ENCODE results near the gene HHAT.

HHAT gene

DNA sequence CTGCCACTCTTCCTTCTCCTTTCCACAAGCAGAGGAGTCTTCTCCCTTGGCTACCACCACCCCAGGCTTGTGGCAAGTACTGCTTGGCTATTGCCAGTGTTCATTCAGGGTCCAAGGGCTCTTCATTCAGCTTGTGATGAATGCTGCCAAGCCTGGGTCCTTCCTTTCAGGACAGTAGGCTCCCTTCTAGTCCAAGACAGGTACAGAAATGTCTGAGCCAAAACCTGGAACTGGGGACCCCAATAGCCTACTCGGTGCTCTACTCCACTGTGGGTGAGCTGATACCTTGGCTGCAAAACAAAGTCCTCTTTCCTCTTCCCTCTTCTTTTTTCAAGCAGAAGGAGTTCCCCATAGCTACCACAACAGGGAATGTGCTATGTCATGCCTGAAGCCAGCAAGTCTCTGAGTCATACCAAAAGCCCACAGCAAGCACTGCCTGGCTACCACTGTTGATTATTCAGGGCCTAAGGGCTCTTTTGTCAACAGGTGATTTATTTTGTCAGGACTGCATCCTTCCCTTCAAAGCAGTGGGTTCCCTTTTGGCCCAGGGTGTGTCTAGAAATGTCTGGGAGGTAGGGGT, 268.9 kb downstream of the HHAT start:
- no peak for DNase-seq (ENCODE audit: low read depth in 2 of 2)

DNA sequence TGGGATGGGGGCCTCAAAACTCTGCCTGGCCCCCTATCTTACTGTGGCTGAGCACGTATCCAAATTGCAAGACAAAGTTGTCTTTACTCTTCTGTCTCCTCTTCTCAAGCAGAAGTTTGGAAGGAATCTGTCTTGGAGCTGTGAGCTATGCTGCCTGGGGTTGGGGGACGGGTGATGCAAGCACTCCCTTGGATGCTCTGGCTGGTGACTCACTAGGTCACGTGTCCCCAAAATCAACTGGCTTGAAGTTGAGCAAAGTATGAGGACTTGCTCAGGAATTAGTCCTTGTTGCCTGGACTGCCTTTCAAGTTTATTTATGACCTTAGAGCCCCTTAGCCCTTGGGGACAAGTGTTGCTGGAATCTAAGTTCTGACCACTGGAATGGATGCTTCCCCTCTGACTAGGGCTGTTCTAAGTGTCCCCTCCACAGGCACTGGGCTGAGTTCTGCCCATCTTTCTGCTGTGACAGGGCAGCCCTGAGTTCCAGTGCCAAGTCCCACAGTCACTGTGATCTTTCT, 269.5 kb downstream of the HHAT start:
- no peak for DNase-seq (ENCODE audit: low read depth in 2 of 2)

DNA sequence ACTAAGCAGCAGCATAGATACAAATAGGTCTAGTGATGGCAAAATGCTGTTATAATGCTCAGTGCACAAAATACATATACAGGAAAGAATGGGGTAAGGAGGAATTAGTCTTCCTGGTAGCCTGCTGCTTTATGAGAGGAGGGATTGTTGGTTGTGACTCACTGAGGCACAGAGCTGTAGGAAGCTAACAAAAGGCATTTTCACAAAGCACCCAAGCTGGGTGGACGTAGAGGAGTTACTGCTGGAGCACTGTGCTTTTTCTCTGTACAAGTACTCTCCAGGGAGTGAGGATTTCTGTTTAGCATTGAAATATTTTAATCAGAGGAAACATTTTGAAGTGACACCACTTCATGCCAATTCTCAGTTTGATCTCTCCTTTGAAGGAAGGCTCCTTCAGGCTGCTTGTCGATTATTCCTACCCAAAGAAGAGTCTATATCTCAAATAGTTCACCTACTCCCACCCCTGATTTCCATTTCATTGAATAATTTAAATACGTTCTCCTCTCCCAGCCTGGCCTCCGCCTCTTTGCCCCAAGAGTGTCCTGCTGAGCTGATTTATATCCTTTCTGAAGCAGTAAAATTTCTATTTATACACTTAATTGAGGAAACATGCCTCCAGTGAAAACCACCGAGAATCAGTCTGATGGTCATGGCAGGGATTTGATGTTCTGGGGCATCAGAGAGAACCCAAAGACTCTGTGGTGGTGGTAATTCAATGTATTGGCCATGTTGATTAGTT, 271.9 kb downstream of the HHAT start:
- no peak for DNase-seq (ENCODE audit: low read depth in 2 of 2)

DNA sequence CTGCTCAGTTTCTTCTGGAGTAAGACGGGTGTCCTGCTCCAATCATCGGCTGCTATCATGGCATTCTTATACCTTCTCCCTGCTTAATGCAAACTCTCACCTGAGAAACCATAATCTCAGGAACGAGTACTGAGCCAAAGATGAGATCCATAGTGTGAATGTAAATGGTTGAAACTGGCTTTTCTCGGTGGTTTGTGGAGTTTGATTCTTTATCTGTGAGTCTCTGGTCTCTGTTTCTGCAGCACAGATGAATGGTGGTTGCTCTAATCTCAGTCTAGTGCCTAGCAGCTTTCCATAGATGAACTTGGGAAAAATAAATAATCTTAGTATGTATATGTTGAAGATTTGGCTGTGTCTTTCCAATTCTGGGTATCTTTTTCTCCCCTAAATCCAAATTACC, 274.4 kb downstream of the HHAT start:
- no peak for DNase-seq (ENCODE audit: low read depth in 2 of 2)

DNA sequence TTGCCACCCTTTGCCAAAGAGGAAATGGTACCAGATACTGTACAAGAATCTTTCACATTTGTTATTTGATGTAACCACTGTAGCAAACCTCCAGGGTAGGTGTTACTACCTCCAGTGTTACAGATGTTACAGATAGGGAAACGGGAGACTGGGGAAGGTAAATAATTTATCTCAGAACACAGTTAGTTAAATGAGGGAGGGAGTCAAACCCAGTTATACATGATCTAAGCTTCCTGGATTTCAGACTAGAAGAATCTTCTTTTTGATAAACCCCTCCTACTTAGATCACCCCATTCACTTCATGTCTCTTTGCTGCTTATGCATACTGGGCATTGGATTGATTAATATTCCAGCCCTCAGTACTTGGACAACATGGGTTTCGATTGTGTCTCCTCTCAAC, 276.4 kb downstream of the HHAT start:
- no peak for DNase-seq (ENCODE audit: low read depth in 2 of 2)

DNA sequence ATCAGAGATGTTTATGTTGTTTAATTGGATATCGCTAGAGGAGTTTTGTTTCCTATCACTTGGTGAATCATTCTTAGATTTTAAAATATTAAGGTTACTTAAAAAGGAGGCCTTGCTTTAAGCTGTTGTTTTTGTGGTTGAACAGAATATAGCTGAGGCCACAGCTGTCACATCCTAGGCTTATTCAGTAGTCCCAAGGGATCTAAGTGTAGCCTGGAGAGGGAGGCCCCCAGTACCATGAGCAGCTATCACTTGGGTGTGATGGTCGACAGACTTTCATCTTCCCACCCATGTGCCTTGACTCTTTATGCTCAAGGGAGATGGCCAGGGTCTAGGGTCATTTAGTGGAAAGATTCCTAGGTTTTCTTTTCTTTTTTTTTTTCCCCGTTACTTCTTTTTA, 278.7 kb downstream of the HHAT start:
- DNase-seq (ENCODE audit: low read depth in 2 of 2) = no peak

DNA sequence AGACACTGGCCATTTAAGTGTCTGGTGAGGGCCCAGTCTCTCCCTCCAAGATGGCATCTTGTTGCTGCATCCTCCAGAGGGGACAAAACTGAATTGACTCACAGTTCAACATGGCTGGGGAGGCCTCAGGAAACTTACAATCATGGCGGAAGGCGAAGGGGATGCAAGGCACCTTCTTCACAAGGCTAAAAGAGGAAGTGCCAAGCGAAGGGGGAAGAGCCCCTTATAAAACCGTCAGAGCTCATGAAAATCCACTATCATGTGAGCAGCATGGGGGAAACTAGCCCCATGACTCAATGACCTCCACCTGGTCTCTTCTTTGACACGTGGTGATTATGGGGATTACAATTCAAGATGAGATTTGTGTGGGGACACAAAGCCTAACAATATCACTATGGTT, 280.1 kb downstream of the HHAT start:
- DNase-seq (ENCODE audit: low read depth in 2 of 2) = no peak

DNA sequence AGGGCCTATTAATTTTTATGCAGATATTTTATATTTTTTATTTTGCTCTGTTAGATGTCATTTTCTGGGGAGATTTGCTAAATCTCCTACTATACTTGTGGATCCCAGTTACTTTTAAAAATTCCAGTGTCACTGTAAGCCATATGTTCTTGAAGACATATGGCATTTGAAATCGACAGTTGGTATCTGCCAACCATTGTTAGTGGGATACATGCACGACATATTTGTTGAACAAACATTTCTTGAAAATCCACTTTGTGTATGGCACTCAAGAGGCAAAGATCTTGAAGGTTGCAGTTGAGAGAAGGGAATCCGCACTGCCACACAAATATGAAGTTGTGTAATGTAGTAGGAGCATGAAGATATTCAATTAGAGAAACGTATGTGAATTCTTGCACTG, 287.7 kb downstream of the HHAT start:
- no peak for DNase-seq (ENCODE audit: low read depth in 2 of 2)

DNA sequence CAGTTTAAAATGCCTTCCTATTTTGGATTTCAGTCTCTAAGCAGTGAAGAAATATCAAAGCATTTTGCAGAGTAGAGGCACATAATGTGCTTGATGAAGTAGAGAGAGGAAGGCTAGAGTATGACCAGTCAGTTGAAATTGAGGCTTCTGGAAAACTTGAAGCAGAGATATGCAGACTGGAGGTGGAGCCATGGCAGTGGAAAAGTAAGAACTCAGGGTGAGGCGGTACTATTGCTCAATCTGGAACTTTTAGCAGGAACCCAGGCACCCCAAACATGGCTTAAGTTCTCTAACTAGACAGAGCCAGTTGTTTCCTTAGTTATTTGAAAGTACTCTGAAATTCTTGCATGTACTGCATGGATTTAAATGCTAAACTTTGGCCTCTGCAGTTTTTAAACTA, 288.6 kb downstream of the HHAT start:
- DNase-seq (ENCODE audit: low read depth in 2 of 2) = no peak

DNA sequence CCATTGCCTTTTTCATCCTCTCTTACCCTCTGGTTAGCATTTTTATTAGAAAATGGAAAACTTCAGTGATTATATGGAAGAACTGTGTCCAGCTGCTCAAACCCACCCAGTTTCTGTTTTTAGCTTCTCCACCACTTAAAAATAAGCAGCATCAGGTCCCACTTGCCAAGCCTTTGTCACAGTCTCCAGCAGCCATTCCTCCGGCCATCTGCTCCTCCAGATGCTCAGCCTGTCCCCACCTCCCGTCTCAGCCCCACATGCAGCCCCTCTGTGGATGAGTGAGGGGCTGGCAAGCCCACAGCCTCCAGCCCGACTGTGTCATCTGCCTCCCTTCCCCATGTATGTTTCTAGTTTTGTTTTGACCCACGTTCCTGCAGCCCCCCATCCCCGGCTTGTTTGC, 289.7 kb downstream of the HHAT start:
- no peak for DNase-seq (ENCODE audit: low read depth in 2 of 2)

DNA sequence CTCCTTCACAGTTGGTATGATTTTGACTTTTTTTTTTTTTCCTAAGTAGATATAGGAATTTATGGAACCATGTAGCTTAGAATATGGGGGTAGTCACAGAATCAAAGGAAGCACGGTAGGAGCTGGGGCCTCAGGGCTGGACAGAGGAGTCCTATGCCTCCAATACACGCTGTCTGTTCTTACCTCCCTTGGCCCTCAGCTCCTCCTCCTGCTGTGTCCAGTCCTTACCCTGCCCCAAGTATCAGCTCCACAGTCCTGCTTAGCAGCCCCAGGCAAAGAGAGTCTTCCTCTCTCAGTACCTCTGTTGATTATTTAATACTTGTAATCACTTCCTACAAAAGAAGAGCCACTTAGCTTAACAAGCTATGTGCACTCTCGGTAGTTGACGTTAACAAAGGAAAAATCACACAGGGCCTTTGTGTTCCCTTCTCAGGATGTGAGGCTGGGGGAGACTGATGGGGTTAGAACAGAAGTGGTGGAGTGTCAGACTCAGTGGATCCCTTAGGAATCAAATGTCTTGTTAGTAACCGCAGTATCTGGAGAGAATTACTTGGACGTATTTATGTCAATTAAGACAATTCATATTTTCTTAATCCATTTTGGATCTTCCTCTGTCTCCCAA, 292.3 kb downstream of the HHAT start:
- DNase-seq (ENCODE audit: low read depth in 2 of 2) = no peak

DNA sequence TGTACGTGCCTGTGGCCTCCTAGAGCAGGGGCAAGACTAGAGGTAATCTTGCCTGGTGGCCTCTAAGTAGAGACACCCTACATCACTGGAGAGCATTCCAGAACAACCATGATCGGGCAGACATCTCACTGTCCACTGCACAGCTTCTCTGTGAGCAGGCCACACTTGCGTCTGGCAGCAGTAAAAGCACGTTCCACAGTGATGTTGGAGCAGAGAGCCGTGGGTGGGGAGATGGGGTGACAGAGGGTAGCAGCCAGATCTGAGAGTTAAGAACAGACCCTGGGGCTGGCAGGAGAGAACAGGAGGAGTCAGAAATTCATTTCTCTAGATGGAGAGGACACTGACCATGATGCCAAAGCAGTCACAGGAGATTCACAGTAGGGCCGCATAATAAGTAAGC, 293.0 kb downstream of the HHAT start:
- no peak for DNase-seq (ENCODE audit: low read depth in 2 of 2)

DNA sequence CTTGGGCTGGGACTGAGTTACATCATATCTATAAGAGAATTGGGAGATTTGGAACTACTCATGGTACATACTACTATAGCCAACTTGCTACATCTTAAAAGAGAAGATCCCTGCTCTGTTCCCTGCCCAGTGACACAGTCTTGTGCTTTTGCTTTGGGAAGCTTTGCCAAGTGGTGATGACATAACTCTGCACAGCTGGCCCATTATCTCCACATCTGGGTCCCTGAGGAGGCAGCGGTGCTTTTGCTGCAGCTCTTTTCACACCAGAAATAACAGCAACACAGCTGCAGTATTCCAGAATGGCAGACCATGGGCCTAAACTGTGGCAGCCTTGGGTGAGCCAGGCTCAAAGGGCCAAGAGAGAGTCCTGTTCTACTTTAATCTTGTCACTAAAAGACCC, 296.0 kb downstream of the HHAT start:
- DNase-seq (ENCODE audit: low read depth in 2 of 2) = no peak

DNA sequence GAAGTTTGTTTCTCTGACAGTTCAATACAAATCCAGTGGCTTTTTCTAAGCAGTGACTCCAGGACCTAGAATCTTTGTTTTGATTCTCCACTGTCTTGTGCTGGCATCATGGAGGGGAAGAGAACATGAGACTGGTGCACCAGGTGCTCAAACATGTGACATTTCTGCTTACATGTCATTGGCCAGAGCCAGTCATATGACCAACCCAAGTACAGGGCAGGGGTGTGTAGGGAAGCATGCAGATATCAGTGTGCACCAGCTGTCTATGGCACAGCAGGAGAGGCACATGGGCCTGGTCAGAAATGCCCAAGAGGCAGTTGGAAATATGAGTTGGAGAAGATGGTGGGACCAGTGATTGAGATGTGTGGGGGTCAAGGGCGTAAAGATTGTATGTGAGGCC, 297.0 kb downstream of the HHAT start:
- no peak for DNase-seq (ENCODE audit: low read depth in 2 of 2)

DNA sequence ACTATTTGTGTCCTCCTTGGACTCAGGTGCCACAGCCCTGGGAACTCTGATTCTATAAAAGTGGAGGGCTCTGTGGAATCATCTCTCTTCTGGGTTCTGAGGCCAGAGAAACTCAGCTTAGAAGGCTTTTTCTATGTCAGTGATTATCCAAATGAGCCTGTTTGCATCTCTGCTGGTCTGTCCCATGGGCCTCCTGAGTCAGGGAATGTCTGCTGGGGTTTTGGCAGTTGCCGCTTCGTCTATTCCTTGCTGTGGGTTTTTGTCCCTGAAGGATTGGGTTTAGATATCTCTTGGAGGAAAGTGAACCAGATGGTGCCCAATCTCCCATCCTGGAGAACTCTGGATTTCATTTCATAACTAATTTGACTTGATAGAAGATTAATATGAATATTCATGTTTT, 297.6 kb downstream of the HHAT start:
- DNase-seq (ENCODE audit: low read depth in 2 of 2) = no peak

DNA sequence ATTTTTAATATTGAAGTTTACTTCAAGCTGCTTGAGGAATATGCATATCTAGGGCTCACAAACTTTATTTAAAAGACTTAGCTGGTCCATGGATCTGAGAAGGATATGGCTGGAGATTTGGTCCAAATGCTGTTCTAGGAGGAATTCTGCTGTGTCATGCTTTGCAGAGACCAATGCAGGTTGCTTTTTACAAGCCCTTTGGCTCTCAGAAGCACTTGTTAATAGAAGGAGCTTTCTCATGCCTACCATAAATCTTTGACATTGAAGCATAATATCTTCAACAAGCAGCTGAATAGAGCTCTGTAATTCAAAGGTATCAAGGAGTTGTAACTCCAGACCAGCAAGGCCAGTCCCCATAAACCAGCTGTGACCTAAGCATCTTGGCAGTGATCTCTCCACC, 299.1 kb downstream of the HHAT start:
- DNase-seq (ENCODE audit: low read depth in 2 of 2) = no peak

DNA sequence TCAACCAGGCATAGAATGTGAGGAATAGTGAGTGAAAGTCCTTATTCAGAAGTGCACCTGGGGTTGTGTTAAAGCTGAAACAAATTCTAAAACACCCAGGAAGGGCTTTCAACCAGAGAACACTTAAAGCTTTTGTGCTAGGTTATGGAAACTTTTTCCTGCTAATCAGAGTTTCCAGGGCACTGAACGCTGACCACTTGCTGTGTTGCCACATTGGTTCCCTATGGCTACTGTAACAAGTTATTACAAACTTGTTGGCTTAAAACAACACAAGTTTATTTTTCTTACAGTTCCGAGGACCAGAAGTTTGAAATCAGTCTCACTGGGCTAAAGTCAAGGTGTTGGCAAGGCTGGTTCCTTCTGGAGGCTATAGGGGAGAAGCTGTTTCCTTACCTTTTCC, 300.6 kb downstream of the HHAT start:
- no peak for DNase-seq (ENCODE audit: low read depth in 2 of 2)

DNA sequence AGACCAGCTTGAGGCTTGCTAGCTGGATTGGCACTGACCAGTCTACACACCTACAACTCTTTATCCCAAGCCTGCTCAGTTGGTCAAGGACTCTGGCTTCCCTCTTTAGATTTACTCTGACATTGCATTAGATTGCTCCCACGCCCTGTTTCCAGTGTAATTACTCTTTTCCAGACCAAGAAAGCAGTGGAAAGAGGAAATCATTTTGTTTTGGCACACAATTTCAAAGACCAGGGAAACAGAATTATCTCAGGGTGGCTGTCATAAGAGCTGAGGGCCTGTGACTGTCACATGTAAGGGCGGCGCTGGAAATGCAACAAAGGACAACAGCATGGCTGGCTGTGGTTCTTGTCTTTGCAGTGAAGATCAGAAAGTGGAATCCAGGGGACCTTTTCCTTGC, 302.7 kb downstream of the HHAT start:
- DNase-seq (ENCODE audit: low read depth in 2 of 2) = no peak

DNA sequence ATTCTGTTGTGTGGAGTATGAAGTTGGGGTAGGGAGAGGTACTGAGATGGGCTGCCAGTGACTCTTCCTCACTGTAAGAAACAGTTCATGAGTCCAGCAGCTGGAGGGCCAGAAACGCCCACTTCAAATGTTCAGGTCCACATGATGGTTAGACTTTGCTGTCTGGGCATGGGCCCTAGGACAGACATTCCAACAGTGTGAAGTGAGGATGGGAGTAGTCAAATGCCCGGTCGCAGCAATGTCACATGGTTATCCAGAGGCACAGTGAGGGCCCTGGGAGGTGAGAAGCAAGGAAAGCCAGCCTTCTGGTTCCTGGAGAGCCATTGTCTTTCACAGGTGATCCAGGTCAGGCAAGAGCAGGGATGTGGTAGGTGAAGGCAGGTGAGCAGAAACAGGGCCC, 304.4 kb downstream of the HHAT start:
- DNase-seq (ENCODE audit: low read depth in 2 of 2) = no peak

DNA sequence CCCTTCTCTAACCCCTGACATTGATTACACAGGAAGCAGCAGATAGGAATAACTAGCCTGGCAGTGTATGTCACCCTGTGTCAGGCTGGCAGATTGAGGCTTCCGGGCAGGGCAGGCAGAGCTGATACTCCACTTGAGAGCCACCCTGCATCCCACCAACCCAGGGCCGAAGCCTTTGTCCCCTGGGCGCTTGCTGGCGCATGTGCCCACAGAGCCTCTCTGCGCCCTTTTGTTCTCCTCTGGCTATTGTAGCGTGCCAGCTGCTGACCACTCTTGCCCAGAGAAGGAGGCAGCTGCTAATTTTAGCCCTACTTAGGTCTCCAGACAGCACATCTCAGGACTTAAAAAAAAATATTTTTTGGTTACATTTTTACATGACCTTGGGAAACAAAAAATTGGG, 304.9 kb downstream of the HHAT start:
- DNase-seq (ENCODE audit: low read depth in 2 of 2) = no peak

DNA sequence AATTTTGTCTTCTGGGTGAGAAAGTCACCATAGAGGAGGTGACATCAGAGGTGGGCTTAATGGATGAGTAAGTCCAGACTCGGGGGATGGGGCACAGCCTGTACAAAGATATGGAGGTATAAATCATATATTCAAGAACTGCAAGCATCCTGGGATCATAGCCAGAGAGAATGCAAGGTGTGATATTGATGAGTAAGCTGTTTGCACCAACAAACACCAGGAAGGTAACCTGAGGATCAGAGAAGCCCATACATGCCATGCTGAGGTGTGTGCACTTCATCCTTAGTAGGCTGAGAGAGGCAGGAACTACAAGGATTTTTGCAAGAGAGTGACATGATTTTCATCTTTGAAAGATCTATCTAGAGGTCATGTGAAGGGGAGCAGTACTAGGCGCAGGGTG, 306.4 kb downstream of the HHAT start:
- no peak for DNase-seq (ENCODE audit: low read depth in 2 of 2)

DNA sequence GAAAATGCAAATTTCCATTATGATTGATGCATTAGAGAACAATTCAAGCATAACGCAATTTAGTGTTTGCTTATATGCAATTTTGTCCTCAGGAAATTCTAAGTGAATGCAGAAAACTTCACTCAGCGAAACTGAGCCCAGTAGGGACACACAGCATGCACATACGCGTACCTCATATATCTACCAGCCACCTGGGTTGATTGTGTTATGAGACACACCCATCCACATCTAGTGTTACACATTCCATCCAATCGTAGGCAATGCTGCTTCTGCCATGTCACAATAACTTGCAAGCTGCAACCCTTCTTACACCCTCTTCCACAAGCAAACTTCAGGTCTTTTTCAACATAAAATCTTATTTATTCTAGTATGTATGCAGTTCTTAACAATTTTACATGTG, 312.9 kb downstream of the HHAT start:
- DNase-seq (ENCODE audit: low read depth in 2 of 2) = no peak

DNA sequence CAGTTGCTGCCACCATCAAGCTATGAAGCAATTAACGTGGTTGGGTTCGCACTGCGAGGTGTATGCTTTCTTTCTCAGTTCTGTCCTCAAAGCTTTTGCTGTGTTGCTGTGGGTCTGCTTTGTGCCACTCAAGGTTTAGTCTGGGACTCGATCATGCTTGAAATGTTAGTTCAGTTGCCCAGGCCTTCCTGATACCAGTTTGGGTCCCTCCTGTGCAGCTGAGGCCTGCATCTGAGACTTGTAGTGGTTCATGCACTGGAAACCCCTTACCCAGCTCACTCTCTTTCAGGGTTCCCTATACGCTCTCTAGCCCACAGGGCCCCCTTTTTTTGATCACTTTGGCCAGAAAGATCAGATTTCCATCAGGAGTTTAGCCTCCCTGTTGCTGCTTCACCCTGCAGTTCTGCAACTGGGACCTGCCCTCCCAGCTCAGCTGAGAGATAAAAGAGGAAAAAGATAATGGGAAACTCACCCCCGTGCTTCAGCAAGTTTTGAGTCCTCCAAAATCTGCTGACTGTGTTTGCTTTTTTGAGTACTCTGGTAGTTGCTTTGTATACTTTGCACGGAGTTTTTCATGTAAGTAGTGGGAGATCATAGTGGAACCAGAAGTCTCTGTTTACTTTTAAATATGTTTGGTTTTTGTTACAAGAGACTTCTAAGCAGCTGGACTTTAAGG, 317.0 kb downstream of the HHAT start:
- no peak for DNase-seq (ENCODE audit: low read depth in 2 of 2)
